Fibroblast of pulmonary artery (primary cell): ENCODE data around the gene CELF1.
A peak's percentile ranks its signal among the peaks of the same experiment; 100 is the strongest.
"Not testable (repeated sequence)": the region's sequence is repeated elsewhere in the genome, so short reads cannot be mapped to it uniquely, and the experiment has no call there.

Experiments used
- DNase-seq: peaks from one replicate; pipeline ENCODE4 v3.0.0-alpha.2; 2010; ENCODE audit warnings: low read depth
- H3K4me3 ChIP-seq: replicated peaks from 2 replicates; pipeline ENCODE4 v1.5.1; 2011; ENCODE audit warnings: low read depth, mild to moderate bottlenecking, control low read depth, low read length, moderate library complexity
- CTCF ChIP-seq: IDR thresholded peaks from 2 replicates; pipeline ENCODE4 v1.5.1; 2011; ENCODE audit warnings: mild to moderate bottlenecking, control low read depth, low read length, inconsistent platforms; ENCODE audit errors: missing control alignments

Gene CELF1

DNA sequence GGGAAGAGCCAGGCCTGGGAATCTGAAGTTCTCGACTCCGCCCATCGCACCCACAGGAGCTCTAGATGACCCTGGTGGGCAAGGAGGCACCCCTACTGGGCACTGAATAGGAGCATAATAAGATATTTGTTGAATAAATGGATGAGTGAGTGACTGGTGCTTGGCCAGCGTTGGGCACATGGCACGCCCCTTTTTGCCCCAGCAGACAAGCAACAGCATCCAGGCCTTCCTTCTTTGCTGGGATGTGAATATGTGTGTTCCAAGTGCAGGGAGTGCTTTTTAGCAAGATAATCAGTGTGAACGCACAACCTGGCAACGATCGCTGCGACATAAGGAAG is 443 bp upstream of the CELF1 start:
- TF ChIP-seq CTCF = no peak
- peak overlapping the region; percentile 58 for H3K4me3 ChIP-seq
- peak; percentile 51 for DNase-seq

DNA sequence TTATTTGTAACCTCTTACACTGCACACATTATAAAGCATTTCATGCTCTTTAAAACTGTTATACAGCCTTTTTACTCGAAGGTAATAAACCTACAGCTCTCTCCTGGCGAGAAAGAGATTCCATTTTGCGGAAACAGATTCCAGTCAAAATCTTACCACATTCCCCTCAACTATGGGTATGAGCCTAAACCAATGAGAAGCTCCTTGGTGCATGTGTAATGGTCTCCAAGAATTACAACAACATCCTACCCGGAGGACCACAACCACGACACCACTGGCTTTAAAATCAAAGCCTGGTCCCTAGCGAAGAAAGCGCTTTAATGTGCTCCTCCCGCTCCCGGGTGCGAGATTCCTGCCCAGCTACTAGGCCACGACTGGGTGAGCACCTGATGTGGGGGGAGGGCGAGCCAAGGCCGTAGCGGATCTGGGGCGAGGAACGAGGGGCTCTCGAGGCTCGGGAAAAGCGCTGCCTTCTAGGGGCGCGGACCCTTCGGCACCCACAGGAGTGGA is 821 bp downstream of the CELF1 start:
- TF ChIP-seq CTCF = no peak
- peak; percentile 53 for DNase-seq
- peak overlapping the region; percentile 97 for H3K4me3 ChIP-seq

DNA sequence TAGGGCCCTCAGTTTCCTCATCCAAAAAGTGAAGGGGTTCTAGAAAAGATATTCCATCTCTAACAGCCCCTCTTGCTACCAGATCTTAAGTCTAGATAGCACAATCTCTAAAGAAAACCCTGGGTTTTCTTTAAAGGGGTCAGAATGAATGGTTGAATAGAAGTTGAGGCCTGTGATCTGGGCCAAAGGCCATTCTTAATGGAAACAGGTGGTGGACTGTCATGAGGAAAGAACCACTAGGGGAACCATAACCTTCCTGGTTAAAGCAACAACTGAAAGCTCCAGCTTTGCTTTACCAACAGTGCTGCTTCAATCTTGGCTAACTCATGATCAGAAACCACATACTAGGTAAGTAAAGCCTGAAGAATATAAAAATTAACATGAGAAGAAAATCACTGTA is 1.8 kb downstream of the CELF1 start:
- peak; percentile 42 for TF ChIP-seq CTCF
- peak overlapping the region; percentile 97 for H3K4me3 ChIP-seq
- DNase-seq = peak; percentile 44

DNA sequence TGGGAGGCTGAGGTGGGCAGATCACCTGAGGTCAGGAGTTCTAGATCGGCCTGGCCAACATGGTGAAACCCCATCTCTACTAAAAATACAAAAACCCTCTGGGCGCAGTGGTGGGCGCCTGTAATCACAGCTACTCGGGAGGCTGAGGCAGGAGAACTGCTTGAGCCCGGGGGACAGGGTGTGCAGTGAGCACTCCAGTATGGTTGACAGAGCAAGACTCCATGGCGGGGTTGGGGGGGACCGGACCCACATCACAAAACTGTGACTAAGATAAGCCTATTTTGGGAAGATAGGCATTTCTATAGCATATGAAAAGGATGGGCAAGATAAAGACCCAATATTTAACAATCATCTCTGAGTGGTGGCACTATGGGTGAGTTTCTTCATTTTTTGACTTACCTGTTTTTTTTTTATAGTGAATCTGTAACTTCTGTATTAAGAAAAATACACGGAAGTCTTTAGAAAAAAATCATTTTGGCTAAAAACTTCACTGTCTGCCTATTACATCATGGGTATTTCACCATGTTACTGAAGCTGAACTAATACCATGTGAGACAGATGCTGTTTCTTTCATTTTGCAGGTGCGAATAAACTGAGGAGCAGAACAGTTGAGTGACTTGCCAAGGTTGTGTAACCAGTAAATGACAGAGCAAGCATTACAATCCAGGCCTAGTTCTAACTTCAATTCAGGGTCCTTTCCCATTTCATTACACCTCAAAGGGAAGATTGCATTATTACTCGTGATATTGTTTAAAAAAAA is 2.5 kb downstream of the CELF1 start:
- TF ChIP-seq CTCF = no peak
- H3K4me3 ChIP-seq = no peak overlapping the region
- no peak for DNase-seq

DNA sequence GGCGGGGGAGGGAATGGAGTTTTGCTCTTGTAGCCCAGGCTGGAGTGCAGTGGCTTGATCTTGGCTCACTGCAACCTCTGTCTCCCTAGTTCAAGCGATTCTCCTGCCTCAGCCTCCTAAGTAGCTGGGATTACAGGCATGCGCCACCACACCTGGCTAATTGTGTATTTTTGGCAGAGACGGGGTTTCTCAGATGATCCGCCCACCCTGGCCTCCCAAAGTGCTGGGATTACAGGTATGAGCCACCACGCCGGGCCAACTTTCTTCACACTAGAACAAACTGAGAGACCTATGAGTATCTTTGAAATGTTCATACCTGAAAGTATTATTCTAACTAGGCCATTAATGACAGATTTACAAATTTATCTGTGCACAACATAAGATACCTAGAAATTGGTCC is 6.7 kb downstream of the CELF1 start:
- DNase-seq, H3K4me3 ChIP-seq: not testable (repeated sequence)

- no peak overlapping the region for H3K4me3 ChIP-seq
- no peak for TF ChIP-seq CTCF
- DNase-seq = no peak
Measured at GRCh38 chr11:47545298-47545697, 7.6 kb downstream of the CELF1 start.

- no peak overlapping the region for H3K4me3 ChIP-seq
- no peak for TF ChIP-seq CTCF
- DNase-seq = no peak
Measured at GRCh38 chr11:47541070-47541469, 11.9 kb downstream of the CELF1 start.
